Osteocyte (in vitro differentiated cells): ENCODE results near the gene PPIF. TPM values are rescaled to one million over a fixed set of nuclear protein-coding genes. Genes with fewer than 3 reads are reported as not detected.

Experiments
- DNase-seq: peaks from one replicate; pipeline ENCODE4 v3.0.0; 2021; ENCODE audit warnings: mixed read lengths; ENCODE audit not compliant: unreplicated experiment; ENCODE audit errors: extremely low spot score
- H3K27ac Mint-ChIP-seq: one replicate; pipeline ENCODE4 v1.8.0; 2021; ENCODE audit warnings: mild to moderate bottlenecking, mixed read lengths; ENCODE audit not compliant: unreplicated experiment
- H3K27me3 Mint-ChIP-seq: one replicate; pipeline ENCODE4 v1.8.0; 2021; ENCODE audit warnings: mixed read lengths; ENCODE audit not compliant: unreplicated experiment
- H3K36me3 Mint-ChIP-seq: one replicate; pipeline ENCODE4 v1.8.0; 2021; ENCODE audit warnings: mixed read lengths; ENCODE audit not compliant: unreplicated experiment
- H3K4me1 Mint-ChIP-seq: one replicate; pipeline ENCODE4 v1.8.0; 2021; ENCODE audit warnings: mixed read lengths; ENCODE audit not compliant: unreplicated experiment
- H3K4me3 Mint-ChIP-seq: one replicate; pipeline ENCODE4 v1.8.0; 2021; ENCODE audit warnings: mild to moderate bottlenecking, moderate library complexity, mixed read lengths; ENCODE audit not compliant: unreplicated experiment
- H3K9me3 Mint-ChIP-seq: one replicate; pipeline ENCODE4 v1.8.0; 2021; ENCODE audit warnings: mixed read lengths; ENCODE audit not compliant: unreplicated experiment
- total RNA-seq: library from RNA; stranded (reverse); gene quantifications from 2 replicates; pipeline ENCODE4 v1.2.1, GENCODE V29; 2021
- TF ChIP-seq, protein P1 (sequence below): fragments of 200-600 bp; sonication (generic); IDR thresholded peaks from 2 replicates; pipeline ENCODE4 v1.5.0; 2021; ENCODE audit warnings: antibody characterized with exemption, mild to moderate bottlenecking, moderate library complexity

Gene PPIF
- total RNA-seq, 1 donor from 2014 or later: 17.0 TPM

- no peaks in the 10 kb centered on the region for H3K27me3 Mint-ChIP-seq
- H3K36me3 Mint-ChIP-seq: peaks cover 47% of the 10 kb centered on the region
- peaks cover 22% of the 10 kb centered on the region for H3K4me1 Mint-ChIP-seq
- H3K4me3 Mint-ChIP-seq: no peak overlapping the region
- no peak for DNase-seq
- TF ChIP-seq, protein P1, sequence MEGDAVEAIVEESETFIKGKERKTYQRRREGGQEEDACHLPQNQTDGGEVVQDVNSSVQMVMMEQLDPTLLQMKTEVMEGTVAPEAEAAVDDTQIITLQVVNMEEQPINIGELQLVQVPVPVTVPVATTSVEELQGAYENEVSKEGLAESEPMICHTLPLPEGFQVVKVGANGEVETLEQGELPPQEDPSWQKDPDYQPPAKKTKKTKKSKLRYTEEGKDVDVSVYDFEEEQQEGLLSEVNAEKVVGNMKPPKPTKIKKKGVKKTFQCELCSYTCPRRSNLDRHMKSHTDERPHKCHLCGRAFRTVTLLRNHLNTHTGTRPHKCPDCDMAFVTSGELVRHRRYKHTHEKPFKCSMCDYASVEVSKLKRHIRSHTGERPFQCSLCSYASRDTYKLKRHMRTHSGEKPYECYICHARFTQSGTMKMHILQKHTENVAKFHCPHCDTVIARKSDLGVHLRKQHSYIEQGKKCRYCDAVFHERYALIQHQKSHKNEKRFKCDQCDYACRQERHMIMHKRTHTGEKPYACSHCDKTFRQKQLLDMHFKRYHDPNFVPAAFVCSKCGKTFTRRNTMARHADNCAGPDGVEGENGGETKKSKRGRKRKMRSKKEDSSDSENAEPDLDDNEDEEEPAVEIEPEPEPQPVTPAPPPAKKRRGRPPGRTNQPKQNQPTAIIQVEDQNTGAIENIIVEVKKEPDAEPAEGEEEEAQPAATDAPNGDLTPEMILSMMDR: no peak
- no peaks in the 10 kb centered on the region for H3K9me3 Mint-ChIP-seq
- H3K27ac Mint-ChIP-seq: no peak overlapping the region
Observed at GRCh38 chr10:79301754-79302530, 45.3 kb upstream of the PPIF start.

DNA sequence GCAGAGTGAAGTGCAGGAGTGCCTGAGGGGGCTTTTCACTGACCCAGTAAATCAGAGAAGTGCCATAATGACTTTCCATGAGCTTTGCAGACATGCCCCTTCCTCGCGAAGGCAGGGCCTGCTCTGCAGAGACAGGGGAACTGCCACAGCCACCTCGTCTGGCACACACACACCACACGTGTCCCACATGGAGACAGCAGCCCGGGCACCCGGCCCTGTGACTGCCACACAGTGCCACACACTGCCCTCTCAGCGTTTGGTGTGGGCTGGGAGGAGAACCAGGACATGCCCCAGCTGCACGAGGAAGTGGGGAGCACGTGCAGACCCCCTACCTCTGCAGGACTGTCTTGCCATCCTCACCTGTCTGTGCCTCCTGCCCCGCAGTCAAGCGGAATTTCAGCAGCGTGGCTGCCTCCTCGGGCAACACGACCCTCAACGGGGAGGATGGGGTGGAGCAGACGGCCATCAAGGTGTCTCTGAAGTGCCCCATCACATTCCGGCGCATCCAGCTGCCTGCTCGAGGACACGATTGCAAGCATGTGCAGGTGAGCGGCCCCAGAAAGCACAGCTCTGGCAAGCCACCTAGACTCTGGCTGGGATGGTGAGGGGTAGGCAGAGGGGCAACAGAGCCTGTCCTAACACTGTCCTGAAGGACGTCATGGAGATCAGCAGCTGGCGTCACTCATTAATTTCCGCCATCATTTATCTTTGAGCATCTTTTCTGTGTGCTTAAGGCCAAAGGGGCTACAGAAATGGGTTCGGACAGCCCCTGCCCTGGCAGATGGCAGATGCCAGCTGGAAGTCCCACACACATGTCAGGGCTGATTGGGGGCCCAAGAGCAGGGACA lies 43.4 kb upstream of the PPIF start:
- Mint-ChIP-seq H3K9me3 (no peaks in the 10 kb centered on the region), H3K4me3 (no peak overlapping the region), H3K36me3 (peaks cover 48% of the 10 kb centered on the region), H3K27me3 (no peaks in the 10 kb centered on the region), H3K4me1 (peaks cover 14% of the 10 kb centered on the region), H3K27ac (no peak overlapping the region)
- DNase-seq: no peak
- TF ChIP-seq, protein P1: no peak

GRCh38 chr10:79304479-79305087 lies 42.7 kb upstream of the PPIF start:
- no peaks in the 10 kb centered on the region for H3K27me3 Mint-ChIP-seq
- H3K36me3 Mint-ChIP-seq: peaks cover 47% of the 10 kb centered on the region
- H3K9me3 Mint-ChIP-seq: no peaks in the 10 kb centered on the region
- DNase-seq: no peak
- H3K27ac Mint-ChIP-seq: no peak overlapping the region
- TF ChIP-seq, protein P1: no peak
- H3K4me3 Mint-ChIP-seq: no peak overlapping the region
- peaks cover 7% of the 10 kb centered on the region for H3K4me1 Mint-ChIP-seq

GRCh38 chr10:79305515-79305914 lies 41.8 kb upstream of the PPIF start:
- Mint-ChIP-seq H3K27me3 (no peaks in the 10 kb centered on the region), H3K4me1 (no peaks in the 10 kb centered on the region), H3K36me3 (peaks cover 45% of the 10 kb centered on the region), H3K27ac (no peak overlapping the region), H3K9me3 (no peaks in the 10 kb centered on the region), H3K4me3 (no peak overlapping the region)
- no peak for DNase-seq
- TF ChIP-seq, protein P1: no peak

DNA sequence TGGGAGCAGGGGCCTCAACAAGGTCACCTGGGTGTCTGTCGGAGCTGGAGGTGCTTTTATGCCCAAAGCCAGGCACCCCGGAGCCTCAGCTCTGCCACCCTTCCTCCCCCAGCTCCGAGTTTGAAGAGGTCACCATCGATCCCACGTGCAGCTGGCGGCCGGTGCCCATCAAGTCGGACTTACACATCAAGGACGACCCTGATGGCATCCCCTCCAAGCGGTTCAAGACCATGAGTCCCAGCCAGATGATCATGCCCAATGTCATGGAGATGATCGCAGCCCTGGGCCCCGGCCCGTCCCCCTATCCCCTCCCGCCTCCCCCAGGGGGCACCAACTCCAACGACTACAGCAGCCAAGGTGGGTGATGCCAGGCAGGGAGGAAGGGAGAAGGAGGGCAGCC lies 41.3 kb upstream of the PPIF start:
- no peak overlapping the region for H3K27ac Mint-ChIP-seq
- peaks cover 43% of the 10 kb centered on the region for H3K36me3 Mint-ChIP-seq
- TF ChIP-seq, protein P1: no peak
- no peaks in the 10 kb centered on the region for H3K27me3 Mint-ChIP-seq
- H3K4me3 Mint-ChIP-seq: no peak overlapping the region
- H3K9me3 Mint-ChIP-seq: no peaks in the 10 kb centered on the region
- H3K4me1 Mint-ChIP-seq: no peaks in the 10 kb centered on the region
- DNase-seq: no peak
